ENCODE measurements around the gene MAP3K1.

DNA sequence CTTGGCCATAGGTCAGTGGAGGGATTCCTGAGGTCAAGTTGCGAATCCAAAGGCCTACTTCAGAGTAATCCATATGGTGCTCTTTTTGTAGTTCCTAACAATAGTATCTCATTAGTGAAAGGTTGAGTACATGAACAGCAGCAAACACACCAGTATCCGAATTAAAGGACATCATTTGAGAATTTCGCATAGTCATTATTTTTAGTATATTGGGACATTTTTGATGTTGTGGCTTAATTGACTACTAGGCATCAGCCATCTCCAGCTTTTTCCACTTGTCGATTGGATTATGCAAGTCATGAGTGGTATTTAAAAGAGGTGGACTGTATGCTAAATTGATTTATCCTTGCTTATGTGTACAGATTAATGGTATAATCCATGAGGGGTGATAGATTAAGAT, 23.7 kb downstream of the MAP3K1 start:
- TF ChIP-seq GATA2 (IDR thresholded peaks at IDR 0.05; ENCODE audit: low read depth, low read length) (no peak), GATA3 (IDR thresholded peaks at IDR 0.05; ENCODE audit: low read depth, low read length) (no peak)

Measured in SH-SY5Y (cell line).